GM12874 (cell line): ENCODE data around the gene DENND1A.

ENCODE experiments used
- TF ChIP-seq, protein P1 (sequence below): IDR thresholded peaks from 2 replicates; pipeline ENCODE4 v1.5.1; 2011; ENCODE audit warnings: low read depth, mild to moderate bottlenecking, control low read depth, low read length, moderate library complexity; ENCODE audit not compliant: insufficient read depth

DENND1A gene

DNA sequence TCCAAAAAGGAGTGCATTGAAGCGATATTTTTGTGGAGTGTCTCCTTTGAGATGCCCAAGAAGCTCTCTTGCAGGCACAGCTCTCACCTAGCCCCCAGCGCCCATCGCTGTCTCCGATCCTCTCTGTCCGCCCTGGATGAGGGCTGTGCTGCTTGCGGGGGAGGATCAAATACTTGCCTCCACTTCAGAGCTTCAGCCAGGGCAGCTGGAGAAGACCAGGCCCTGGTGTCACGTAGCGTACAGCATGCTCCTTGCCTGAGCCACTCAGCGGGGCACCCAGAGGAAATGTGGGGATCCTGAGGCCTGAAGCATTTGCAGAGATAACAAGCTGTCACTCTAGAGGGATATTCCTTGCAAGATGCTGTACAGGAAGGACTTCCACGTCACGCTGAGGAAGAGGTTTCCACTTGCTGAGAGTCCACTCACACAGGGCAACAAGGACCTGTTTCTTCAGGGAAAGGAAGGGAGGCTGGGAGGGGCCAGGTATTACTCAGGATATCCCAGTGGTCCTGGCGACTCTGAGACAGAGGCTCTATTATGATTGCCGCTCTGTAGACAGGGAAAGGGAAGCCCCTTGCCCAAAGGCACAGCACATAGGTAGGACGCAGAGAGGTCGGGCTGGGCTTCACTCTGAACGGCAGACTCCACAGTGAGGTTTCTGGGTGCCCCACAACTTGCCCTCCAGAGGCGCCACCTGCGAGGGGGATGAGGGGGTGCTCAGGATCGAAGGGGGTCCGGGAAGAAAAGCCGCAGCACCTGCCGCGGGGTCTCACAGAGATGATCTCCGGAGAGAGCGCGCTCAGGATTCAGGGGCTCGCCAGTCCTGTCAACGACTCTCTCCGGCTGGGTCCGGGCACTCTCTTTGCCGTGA lies 510.0 kb downstream of the DENND1A start:
- TF ChIP-seq, protein P1, sequence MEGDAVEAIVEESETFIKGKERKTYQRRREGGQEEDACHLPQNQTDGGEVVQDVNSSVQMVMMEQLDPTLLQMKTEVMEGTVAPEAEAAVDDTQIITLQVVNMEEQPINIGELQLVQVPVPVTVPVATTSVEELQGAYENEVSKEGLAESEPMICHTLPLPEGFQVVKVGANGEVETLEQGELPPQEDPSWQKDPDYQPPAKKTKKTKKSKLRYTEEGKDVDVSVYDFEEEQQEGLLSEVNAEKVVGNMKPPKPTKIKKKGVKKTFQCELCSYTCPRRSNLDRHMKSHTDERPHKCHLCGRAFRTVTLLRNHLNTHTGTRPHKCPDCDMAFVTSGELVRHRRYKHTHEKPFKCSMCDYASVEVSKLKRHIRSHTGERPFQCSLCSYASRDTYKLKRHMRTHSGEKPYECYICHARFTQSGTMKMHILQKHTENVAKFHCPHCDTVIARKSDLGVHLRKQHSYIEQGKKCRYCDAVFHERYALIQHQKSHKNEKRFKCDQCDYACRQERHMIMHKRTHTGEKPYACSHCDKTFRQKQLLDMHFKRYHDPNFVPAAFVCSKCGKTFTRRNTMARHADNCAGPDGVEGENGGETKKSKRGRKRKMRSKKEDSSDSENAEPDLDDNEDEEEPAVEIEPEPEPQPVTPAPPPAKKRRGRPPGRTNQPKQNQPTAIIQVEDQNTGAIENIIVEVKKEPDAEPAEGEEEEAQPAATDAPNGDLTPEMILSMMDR: no peak

GRCh38 chr9:123419091-123419490 lies 510.8 kb downstream of the DENND1A start:
- TF ChIP-seq, protein P1: no peak

DNA sequence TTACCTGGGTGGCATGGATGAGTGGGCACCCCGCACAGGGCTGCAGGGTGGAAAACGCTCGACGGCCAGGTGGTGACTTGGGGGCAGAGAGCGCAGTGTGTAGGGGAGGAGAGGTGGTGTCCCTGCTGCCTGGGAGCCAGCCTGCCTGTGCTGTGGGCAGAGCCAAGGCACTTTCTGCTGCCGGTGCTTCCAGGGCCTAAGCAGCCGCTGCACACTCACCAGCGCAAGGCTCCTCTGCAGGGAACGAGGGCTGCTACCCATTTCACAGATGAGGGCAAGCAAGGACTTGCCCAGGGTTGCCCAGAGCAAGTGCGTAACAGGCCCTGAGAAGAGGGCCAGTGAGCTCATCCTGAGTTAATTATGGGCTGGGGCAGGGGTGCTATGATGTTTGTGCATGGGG lies 511.4 kb downstream of the DENND1A start:
- TF ChIP-seq, protein P1: no peak

- TF ChIP-seq, protein P1: no peak
Measured at GRCh38 chr9:123418052-123418430, 511.9 kb downstream of the DENND1A start.

DNA sequence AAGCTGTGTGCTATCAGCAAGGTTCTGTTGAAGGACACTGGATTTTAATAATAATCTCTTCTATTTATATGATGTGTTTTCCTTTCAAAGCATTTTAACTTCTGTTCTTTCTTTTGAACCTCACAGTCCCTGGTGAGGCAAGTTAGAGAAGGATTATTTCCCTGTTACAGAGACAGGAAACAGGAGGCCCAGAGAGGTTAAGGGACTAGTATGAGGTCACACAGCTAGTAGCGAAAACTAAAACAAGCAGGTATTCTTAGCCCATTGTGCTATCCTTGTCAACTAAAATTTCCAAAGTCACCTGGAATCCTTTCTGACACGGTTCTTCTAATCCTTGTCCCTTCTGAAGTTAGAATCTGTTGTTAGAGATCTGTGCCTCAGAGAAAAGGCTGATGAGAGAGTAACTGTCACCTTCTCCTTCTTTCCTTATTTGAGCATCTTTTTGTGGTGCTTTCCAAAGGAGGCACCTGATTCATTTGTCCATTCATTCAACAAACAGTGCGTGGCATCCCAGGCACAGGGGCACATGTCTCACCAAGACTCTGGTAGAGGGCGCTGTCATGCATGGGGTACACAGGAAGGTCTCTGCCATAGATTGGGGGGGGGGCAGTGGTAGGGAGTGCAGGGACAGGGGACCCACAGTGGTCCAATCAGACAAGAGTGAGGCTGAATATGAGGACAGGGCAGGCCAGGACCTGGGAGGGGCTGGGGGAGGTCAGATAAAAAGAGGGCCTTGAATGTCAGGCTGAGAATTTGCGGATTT lies 512.5 kb downstream of the DENND1A start:
- TF ChIP-seq, protein P1: no peak

DNA sequence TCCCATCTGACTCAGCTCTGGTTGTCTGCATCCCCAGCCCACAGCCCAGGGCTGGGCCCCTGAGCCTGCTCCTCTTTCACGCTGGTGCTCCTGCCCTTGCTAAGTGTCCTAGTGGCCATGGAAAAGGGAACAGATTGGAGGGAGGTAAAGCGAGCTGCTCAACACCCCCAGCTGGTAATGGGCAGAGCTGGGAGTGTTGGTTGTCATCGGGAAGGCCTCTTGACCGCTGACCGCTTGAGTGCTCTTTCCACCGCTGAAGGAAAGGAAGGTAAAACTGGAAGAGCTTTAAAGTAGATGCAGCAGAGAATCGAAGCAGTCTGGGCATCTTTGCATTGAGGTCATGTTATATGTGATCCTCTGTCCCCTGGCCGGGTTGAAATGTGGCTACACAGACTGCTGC lies 513.8 kb downstream of the DENND1A start:
- TF ChIP-seq, protein P1: no peak
